HG02759 (cell line): Measurements from ENCODE around the gene NINL.
"Not testable (repeated sequence)": the region's sequence is repeated elsewhere in the genome, so short reads cannot be mapped to it uniquely, and the experiment has no call there.

ENCODE experiments used
- ATAC-seq: cut with Tn5 transposase; IDR thresholded peaks from one replicate; pipeline ENCODE4 v1.9.1; 2021; ENCODE audit warnings: mild to moderate bottlenecking, moderate library complexity; ENCODE audit not compliant: unreplicated experiment

The NINL gene

GRCh38 chr20:25504366-25505135, 80.8 kb downstream of the NINL start:
- ATAC-seq: no peak

- no peak for ATAC-seq
These were observed 81.4 kb downstream of the NINL start for GRCh38 chr20:25503936-25504335.

- ATAC-seq: not testable (repeated sequence)
These were observed 82.2 kb downstream of the NINL start for GRCh38 chr20:25503051-25503639.

GRCh38 chr20:25500880-25501351, 84.4 kb downstream of the NINL start:
- ATAC-seq: no peak

GRCh38 chr20:25499855-25500434, 85.4 kb downstream of the NINL start:
- no peak for ATAC-seq

GRCh38 chr20:25499031-25499430, 86.3 kb downstream of the NINL start:
- ATAC-seq: no peak

- no peak for ATAC-seq
These were observed 87.1 kb downstream of the NINL start for GRCh38 chr20:25498280-25498606.

GRCh38 chr20:25497586-25498279, 87.6 kb downstream of the NINL start:
- no peak for ATAC-seq

- ATAC-seq: no peak
These were observed 88.3 kb downstream of the NINL start for GRCh38 chr20:25496968-25497401.

GRCh38 chr20:25496165-25496967, 89.0 kb downstream of the NINL start:
- ATAC-seq: no peak

GRCh38 chr20:25495189-25495824, 90.0 kb downstream of the NINL start:
- ATAC-seq: no peak

GRCh38 chr20:25494506-25495188, 90.7 kb downstream of the NINL start:
- no peak for ATAC-seq

- ATAC-seq: no peak
These were observed 91.4 kb downstream of the NINL start for GRCh38 chr20:25493748-25494505.

- ATAC-seq: no peak
These were observed 92.2 kb downstream of the NINL start for GRCh38 chr20:25493137-25493536.

- no peak for ATAC-seq
These were observed 93.8 kb downstream of the NINL start for GRCh38 chr20:25491446-25492038.

- no peak for ATAC-seq
These were observed 94.5 kb downstream of the NINL start for GRCh38 chr20:25490656-25491445.

GRCh38 chr20:25489221-25489871, 96.0 kb downstream of the NINL start:
- ATAC-seq: no peak
